GM12892 (cell line): Measurements from ENCODE around the gene DAB2IP.

ENCODE experiments used
- POLR2A ChIP-seq: IDR thresholded peaks from 2 replicates; pipeline ENCODE4 v1.6.1; 2011; ENCODE audit warnings: low read depth, low read length, control low read depth
- POLR2AphosphoS5 ChIP-seq: IDR thresholded peaks from 2 replicates; pipeline ENCODE4 v1.6.1; 2011; ENCODE audit warnings: low read depth, low read length, control low read depth
- TAF1 ChIP-seq: IDR thresholded peaks from 2 replicates; pipeline ENCODE4 v1.6.1; 2011; ENCODE audit warnings: low read depth, mild to moderate bottlenecking, control low read depth, low read length, borderline replicate concordance

- no peak for TF ChIP-seq POLR2AphosphoS5
- TF ChIP-seq POLR2A, result no peak
- TF ChIP-seq TAF1, result no peak
Measured at GRCh38 chr9:121720311-121721057, 69.0 kb downstream of the DAB2IP start.
